Tibial nerve (tissue), 4 donors: ENCODE data around the gene USF1. TPM values are rescaled to one million over a fixed set of nuclear protein-coding genes. Genes with fewer than 3 reads are reported as not detected.

Experiments used
- DNase-seq, 2 donors: peaks; one replicate each; pipeline ENCODE4 v3.0.0-alpha.2; 2019; ENCODE audit warnings: low spot score in 2 of 2
- H3K27ac ChIP-seq, 4 donors: fragments of 200-600 bp; sonication (generic) in 3 of 4; one replicate each; pipeline ENCODE4 v1.5.1; 2017 to 2019; ENCODE audit warnings: mild to moderate bottlenecking in 1 of 4
- H3K27me3 ChIP-seq, 2 donors: fragments of 200-600 bp; sonication (generic) in 1 of 2; one replicate each; pipeline versions ENCODE4 v1.5.1 to v1.6.0; 2017 to 2019
- H3K36me3 ChIP-seq, 3 donors: fragments of 200-600 bp; sonication (generic); one replicate each; pipeline ENCODE4 v1.5.1; 2018 to 2019
- H3K4me1 ChIP-seq, 4 donors: fragments of 200-600 bp; sonication (generic) in 3 of 4; one replicate each; pipeline ENCODE4 v1.5.1; 2017 to 2019
- H3K4me3 ChIP-seq, 4 donors: fragments of 200-600 bp; sonication (generic) in 3 of 4; one replicate each; pipeline ENCODE4 v1.5.1; 2017 to 2019; ENCODE audit warnings: mild to moderate bottlenecking in 1 of 4, moderate library complexity in 1 of 4
- H3K9me3 ChIP-seq, 4 donors: fragments of 200-600 bp; sonication (generic) in 3 of 4; one replicate each; pipeline ENCODE4 v1.5.1; 2017 to 2019
- EP300 ChIP-seq, 2 donors: sonication (generic); formaldehyde crosslinking; IDR thresholded peaks; one replicate each; pipeline ENCODE4 v1.6.1; 2017; ENCODE audit warnings: antibody characterized with exemption in 2 of 2, mild to moderate bottlenecking in 1 of 2
- POLR2A ChIP-seq, 2 donors: fragments of 450-650 bp; IDR thresholded peaks; one replicate each; pipeline ENCODE4 v1.6.1; 2017; ENCODE audit warnings: antibody characterized with exemption in 2 of 2, mild to moderate bottlenecking in 2 of 2, moderate library complexity in 2 of 2
- WGBS, 2 donors: methylation state at CpG; one replicate each; pipeline ENCODE4 v1.1.5; 2018; 5-methylcytosine and 5-hydroxymethylcytosine counted together
- total RNA-seq, 4 donors: library from RNA; depleted of rRNA; stranded (reverse); fragments of >200 nt; gene quantifications; one replicate each; pipeline ENCODE4 v1.1.0, GENCODE V29; 2016
- TF ChIP-seq, protein P1 (sequence below), 5 experiments: fragments of 200-600 bp in 3 of 5; fragments of 450-650 bp in 2 of 5; sonication (generic) in 3 of 5; IDR thresholded peaks; one replicate each; pipeline ENCODE4 v1.5.1; 2016 to 2019; ENCODE audit warnings: antibody characterized with exemption in 5 of 5, mild to moderate bottlenecking in 3 of 5, moderate library complexity in 2 of 5

USF1 gene
- total RNA-seq, 4 donors from 2014 or later: 59.4 to 66.1 (median 62.9) TPM

DNA sequence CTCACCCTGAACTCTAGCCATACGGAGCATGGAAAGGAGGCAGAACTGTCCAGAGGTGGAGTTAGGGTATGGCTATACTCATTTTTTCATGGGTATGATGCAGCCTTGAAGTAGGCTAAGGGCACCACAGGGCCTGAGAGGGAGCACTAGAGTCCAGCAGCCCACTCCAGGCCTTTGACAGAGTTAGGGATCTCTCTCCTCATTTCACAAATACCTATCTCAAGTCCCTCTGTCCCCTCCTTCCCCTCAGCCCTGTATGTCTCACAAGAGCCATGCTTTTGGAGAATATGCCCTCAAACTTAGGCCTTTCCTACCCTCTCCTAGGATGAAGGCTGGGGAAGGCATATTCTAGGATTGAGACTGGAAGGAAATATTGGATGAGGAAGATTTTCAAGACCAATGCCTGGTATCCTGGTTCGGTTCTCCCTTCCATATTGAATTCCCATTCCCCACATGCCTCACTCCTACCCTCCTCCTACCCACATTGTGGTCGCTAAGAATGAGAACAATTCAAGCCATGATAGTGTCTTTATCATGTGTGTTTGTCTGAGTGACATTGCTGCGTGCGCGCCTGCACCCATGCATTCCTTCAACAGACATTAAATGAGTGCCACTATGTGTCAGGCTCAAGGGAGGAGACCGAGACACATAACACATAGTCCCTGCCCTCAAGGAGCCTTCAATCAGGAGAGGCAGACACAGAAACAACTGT lies 46.2 kb upstream of the USF1 start:
- no peak overlapping the region for H3K4me3 ChIP-seq
- no peak overlapping the region for H3K27ac ChIP-seq
- no peaks in the 10 kb centered on the region for H3K36me3 ChIP-seq
- no peaks in the 10 kb centered on the region for H3K9me3 ChIP-seq
- peaks cover 0 to 7% (median 1%) of the 10 kb centered on the region in 4 donors for H3K4me1 ChIP-seq
- WGBS, 2 donors: 81 to 82% methylated on average over 7 of the region's 7 CpGs
- TF ChIP-seq, protein P1, sequence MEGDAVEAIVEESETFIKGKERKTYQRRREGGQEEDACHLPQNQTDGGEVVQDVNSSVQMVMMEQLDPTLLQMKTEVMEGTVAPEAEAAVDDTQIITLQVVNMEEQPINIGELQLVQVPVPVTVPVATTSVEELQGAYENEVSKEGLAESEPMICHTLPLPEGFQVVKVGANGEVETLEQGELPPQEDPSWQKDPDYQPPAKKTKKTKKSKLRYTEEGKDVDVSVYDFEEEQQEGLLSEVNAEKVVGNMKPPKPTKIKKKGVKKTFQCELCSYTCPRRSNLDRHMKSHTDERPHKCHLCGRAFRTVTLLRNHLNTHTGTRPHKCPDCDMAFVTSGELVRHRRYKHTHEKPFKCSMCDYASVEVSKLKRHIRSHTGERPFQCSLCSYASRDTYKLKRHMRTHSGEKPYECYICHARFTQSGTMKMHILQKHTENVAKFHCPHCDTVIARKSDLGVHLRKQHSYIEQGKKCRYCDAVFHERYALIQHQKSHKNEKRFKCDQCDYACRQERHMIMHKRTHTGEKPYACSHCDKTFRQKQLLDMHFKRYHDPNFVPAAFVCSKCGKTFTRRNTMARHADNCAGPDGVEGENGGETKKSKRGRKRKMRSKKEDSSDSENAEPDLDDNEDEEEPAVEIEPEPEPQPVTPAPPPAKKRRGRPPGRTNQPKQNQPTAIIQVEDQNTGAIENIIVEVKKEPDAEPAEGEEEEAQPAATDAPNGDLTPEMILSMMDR (IDR thresholded peaks at IDR 0.05): no peak
- TF ChIP-seq POLR2A (IDR thresholded peaks at IDR 0.05): no peak
- no peak for TF ChIP-seq EP300 (IDR thresholded peaks at IDR 0.05)
- no peak for DNase-seq
- H3K27me3 ChIP-seq: no peaks in the 10 kb centered on the region

- H3K4me3 ChIP-seq: no peak overlapping the region
- no peak for TF ChIP-seq EP300 (IDR thresholded peaks at IDR 0.05)
- 71 to 79% methylated on average over 5 of the region's 5 CpGs for WGBS, 2 donors
- no peaks in the 10 kb centered on the region for H3K9me3 ChIP-seq
- no peak for DNase-seq
- no peaks in the 10 kb centered on the region for H3K36me3 ChIP-seq
- no peaks in the 10 kb centered on the region for H3K27me3 ChIP-seq
- no peaks in the 10 kb centered on the region for H3K4me1 ChIP-seq
- H3K27ac ChIP-seq: no peak overlapping the region
Observed at GRCh38 chr1:161091093-161091492, 45.3 kb upstream of the USF1 start.

DNA sequence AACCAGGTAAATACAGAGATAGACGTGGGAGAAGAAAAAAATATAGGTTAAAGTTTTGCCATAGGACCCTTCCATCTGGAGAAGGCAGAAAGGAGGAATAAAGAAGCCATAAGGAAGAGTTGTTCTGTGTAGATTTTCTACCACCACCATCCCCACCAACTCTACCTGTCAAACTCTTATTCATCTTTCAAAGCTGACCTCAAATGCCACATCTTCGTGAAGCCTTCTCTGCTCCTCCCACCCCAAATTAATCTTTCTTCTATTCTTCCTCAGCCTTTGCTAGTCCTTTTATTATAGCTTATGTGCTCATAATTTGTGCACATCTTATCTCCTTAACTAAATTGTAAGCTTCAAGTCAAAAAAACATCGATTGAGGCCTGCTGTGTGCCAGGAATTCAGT lies 44.8 kb upstream of the USF1 start:
- H3K27ac ChIP-seq: no peak overlapping the region
- no peaks in the 10 kb centered on the region for H3K9me3 ChIP-seq
- TF ChIP-seq EP300 (IDR thresholded peaks at IDR 0.05): no peak
- TF ChIP-seq POLR2A (IDR thresholded peaks at IDR 0.05): no peak
- TF ChIP-seq, protein P1 (IDR thresholded peaks at IDR 0.05): no peak
- H3K4me1 ChIP-seq: no peaks in the 10 kb centered on the region
- 80 to 81% methylated on average over 3 of the region's 3 CpGs for WGBS, 2 donors
- no peaks in the 10 kb centered on the region for H3K27me3 ChIP-seq
- H3K36me3 ChIP-seq: no peaks in the 10 kb centered on the region
- DNase-seq: no peak
- no peak overlapping the region for H3K4me3 ChIP-seq

DNA sequence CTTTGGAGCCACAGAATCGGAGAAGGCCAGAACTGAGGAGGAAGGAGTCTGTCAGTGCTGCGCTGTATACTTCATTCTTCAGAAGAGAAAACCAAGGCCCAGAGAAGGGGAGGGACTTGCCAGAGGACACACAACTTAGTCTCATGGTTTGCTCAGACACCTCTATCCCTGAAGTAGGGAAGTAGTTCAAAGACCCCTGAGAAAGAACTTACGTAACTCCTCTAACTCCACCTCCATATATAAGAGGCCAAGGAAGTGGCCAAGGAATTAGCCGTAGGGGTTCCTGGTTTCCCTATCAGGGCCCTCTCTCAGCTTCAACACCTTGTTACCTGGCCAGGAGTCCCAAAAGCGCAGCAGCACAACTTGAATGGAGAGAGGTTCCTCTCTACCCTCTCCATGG lies 44.2 kb upstream of the USF1 start:
- Histone ChIP-seq H3K27ac (no peak overlapping the region), H3K4me1 (no peaks in the 10 kb centered on the region), H3K36me3 (no peaks in the 10 kb centered on the region), H3K4me3 (no peak overlapping the region), H3K27me3 (no peaks in the 10 kb centered on the region), H3K9me3 (no peaks in the 10 kb centered on the region)
- DNase-seq: no peak
- 97% methylated on average over 5 of the region's 5 CpGs for WGBS, 2 donors
- no peak for TF ChIP-seq EP300 (IDR thresholded peaks at IDR 0.05)
- TF ChIP-seq, protein P1 (IDR thresholded peaks at IDR 0.05): no peak
- no peak for TF ChIP-seq POLR2A (IDR thresholded peaks at IDR 0.05)

- TF ChIP-seq, protein P1 (IDR thresholded peaks at IDR 0.05): no peak
- TF ChIP-seq POLR2A (IDR thresholded peaks at IDR 0.05) (no peak), EP300 (IDR thresholded peaks at IDR 0.05) (no peak)
- DNase-seq: no peak
- no peak within 1 kb of the TSS for H3K27ac ChIP-seq
Observed at GRCh38 chr1:161089251-161089924, 43.6 kb upstream of the USF1 start, which contains the start of gene NECTIN4. NECTIN4 (minus strand) TSS chr1:161089558; CDS start chr1:161089296, 262 bp downstream.

More at GRCh38 chr1:161089251-161089924, 43.6 kb upstream of the USF1 start, which contains the start of gene NECTIN4:
- WGBS, 2 donors: 66 to 81% methylated on average over 11 to 21 of the region's 22 CpGs
- H3K4me1 ChIP-seq: no peaks in the 10 kb centered on the region
- H3K4me3 ChIP-seq: no peak within 1 kb of the TSS
- no peaks in the 10 kb centered on the region for H3K27me3 ChIP-seq
- H3K9me3 ChIP-seq: no peaks in the 10 kb centered on the region
- H3K36me3 ChIP-seq: no peaks in the 10 kb centered on the region
